Chondrocyte (in vitro differentiated cells): ENCODE results near the gene MEPCE. TPM values are rescaled to one million over a fixed set of nuclear protein-coding genes. Genes with fewer than 3 reads are reported as not detected.
A peak's percentile ranks its signal among the peaks of the same experiment; 100 is the strongest.

Source experiments
- DNase-seq: peaks from one replicate; pipeline ENCODE4 v3.0.0; 2021; ENCODE audit warnings: mixed read lengths, low spot score
- H3K27ac Mint-ChIP-seq: one replicate; pipeline ENCODE4 v1.8.0; 2021; ENCODE audit warnings: mild to moderate bottlenecking, moderate library complexity, mixed read lengths; ENCODE audit not compliant: unreplicated experiment
- H3K27me3 Mint-ChIP-seq: 2 replicates; pipeline ENCODE4 v1.8.0; 2021; ENCODE audit warnings: low read depth, mixed read lengths
- H3K36me3 Mint-ChIP-seq: 2 replicates; pipeline ENCODE4 v1.8.0; 2021; ENCODE audit warnings: low read depth, mixed read lengths
- H3K4me1 Mint-ChIP-seq: 2 replicates; pipeline ENCODE4 v1.8.0; 2021; ENCODE audit warnings: low read depth, mild to moderate bottlenecking, mixed read lengths
- H3K4me3 Mint-ChIP-seq: one replicate; pipeline ENCODE4 v1.8.0; 2021; ENCODE audit warnings: mild to moderate bottlenecking, moderate library complexity, mixed read lengths; ENCODE audit not compliant: unreplicated experiment
- H3K9me3 Mint-ChIP-seq: 2 replicates; pipeline ENCODE4 v1.8.0; 2021; ENCODE audit warnings: low read depth, mixed read lengths
- total RNA-seq: library from RNA; stranded (reverse); gene quantifications from 3 replicates; pipeline ENCODE4 v1.2.1, GENCODE V29; 2021
- TF ChIP-seq, protein P1 (sequence below): fragments of 200-600 bp; sonication (generic); IDR thresholded peaks from 2 replicates; pipeline ENCODE4 v1.5.0; 2021; ENCODE audit warnings: antibody characterized with exemption, mild to moderate bottlenecking, moderate library complexity

MEPCE gene
- total RNA-seq, 1 donor from 2014 or later = 30.9 TPM

DNA sequence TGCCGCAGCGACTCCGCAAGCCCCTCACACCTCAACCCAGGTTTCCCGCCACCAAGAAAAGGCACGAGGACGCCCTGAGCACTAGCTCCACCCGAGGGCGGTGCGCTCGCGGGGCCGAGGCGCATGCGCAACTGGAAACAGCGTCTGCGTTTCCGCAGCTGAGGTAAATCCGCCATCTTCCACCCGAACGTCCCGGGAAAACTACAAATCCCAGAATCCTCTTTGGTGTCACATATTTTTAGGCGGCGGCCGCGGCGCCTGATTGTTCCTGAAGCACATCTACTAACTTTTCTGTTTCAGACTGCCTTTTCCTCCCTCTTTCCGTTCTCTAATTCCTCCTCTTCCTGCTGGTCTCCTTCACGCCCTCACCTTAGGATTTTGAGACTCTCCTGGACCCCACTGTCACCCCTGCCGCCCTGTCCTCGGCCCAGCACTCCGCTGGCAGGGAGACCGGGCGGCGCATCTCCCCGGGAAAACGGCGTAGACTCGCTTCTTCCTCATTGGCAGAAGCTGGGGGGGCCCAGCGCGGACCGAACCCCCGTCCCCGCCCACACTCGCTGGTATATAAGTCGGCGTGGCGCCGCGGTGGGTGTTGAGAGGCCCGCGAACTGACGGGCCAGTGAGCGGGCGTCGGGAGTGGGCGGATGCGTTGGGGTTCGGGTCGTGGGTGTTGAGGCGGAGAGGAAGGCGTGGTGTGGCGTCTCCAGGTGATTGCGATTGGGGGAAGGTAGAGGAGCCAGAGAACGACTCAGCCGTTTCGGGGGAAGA, 1.2 kb upstream of the MEPCE start, which contains the start of gene ZCWPW1:
Gene ZCWPW1, minus strand, starts transcription at position 505 of the 768 bp plus-strand sequence. CDS start 8,054 bp downstream, outside the sequence.
- TF ChIP-seq, protein P1, sequence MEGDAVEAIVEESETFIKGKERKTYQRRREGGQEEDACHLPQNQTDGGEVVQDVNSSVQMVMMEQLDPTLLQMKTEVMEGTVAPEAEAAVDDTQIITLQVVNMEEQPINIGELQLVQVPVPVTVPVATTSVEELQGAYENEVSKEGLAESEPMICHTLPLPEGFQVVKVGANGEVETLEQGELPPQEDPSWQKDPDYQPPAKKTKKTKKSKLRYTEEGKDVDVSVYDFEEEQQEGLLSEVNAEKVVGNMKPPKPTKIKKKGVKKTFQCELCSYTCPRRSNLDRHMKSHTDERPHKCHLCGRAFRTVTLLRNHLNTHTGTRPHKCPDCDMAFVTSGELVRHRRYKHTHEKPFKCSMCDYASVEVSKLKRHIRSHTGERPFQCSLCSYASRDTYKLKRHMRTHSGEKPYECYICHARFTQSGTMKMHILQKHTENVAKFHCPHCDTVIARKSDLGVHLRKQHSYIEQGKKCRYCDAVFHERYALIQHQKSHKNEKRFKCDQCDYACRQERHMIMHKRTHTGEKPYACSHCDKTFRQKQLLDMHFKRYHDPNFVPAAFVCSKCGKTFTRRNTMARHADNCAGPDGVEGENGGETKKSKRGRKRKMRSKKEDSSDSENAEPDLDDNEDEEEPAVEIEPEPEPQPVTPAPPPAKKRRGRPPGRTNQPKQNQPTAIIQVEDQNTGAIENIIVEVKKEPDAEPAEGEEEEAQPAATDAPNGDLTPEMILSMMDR = peak; percentile 13
- Mint-ChIP-seq H3K27me3 (no peaks in the 10 kb centered on the region), H3K27ac (peak within 1 kb of the TSS; percentile 100)

DNA sequence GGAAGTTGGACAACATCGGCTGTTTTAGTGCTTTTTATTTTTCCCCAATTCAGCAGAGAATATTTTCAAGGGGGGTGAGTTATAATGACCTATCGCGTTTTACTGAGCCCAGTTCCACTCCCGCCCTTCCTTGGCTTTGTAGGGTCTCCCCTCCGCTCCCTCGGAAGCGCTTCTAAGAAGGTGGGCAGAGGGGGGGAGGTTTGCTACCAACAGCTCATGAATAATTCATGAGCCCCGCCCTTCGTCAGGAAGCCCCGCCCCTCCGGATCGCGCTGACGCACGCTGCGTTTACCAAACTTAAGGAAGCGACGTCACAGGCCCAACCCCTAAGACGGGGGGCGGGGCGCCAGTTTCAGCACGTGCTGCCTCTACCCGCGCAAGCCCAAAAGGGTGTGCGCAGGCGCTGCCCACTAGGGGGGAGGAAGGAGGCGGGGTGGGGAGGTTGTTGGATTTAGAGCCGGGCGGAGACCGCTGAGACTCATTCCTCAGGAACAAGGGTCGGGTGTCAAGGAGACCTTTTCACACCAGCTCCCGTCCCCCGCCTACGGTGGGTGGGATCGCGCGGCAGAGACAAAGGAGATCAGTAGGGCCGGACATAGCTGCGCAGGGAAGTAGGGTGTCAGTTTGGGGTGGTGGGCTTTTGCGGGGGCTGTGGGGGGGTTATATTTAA, 529 bp upstream of the MEPCE start:
- Mint-ChIP-seq H3K36me3 (peaks cover 3% of the 10 kb centered on the region), H3K9me3 (no peaks in the 10 kb centered on the region), H3K27ac (peak overlapping the region; percentile 100), H3K4me3 (peak overlapping the region; percentile 99), H3K4me1 (peaks cover 36% of the 10 kb centered on the region), H3K27me3 (no peaks in the 10 kb centered on the region)
- TF ChIP-seq, protein P1 = no peak
- peak; percentile 100 for DNase-seq

More for the DNA sequence above, 1.2 kb upstream of the MEPCE start, which contains the start of gene ZCWPW1:
- peak; percentile 99 for DNase-seq
- peaks cover 3% of the 10 kb centered on the region for H3K36me3 Mint-ChIP-seq
- peak within 1 kb of the TSS; percentile 99 for H3K4me3 Mint-ChIP-seq
- no peaks in the 10 kb centered on the region for H3K9me3 Mint-ChIP-seq
- H3K4me1 Mint-ChIP-seq = peaks cover 31% of the 10 kb centered on the region

DNA sequence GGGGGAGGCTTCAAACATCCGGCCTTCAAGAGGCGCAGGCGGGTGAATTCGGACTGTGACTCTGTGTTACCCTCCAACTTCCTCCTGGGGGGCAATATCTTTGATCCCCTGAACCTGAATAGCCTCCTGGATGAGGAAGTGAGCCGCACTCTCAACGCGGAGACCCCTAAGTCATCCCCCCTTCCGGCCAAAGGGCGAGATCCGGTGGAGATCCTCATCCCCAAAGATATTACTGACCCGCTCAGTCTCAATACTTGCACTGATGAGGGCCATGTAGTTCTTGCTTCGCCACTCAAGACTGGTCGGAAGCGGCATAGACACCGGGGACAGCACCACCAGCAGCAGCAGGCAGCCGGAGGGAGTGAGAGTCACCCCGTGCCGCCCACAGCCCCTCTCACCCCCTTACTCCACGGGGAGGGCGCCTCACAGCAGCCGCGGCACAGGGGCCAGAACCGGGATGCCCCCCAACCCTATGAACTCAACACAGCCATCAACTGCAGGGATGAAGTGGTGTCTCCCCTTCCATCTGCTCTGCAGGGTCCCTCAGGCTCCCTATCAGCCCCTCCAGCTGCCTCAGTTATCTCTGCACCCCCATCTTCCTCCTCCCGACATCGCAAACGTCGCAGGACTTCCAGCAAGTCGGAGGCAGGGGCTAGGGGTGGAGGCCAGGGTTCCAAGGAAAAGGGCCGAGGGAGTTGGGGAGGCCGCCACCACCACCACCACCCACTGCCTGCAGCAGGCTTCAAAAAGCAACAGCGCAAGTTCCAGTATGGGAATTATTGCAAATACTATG, 1.1 kb downstream of the MEPCE start:
- TF ChIP-seq, protein P1 = no peak
- Mint-ChIP-seq H3K36me3 (peaks cover 9% of the 10 kb centered on the region), H3K9me3 (no peaks in the 10 kb centered on the region), H3K4me1 (peaks cover 50% of the 10 kb centered on the region), H3K27ac (peak overlapping the region; percentile 89), H3K4me3 (peak overlapping the region; percentile 74), H3K27me3 (no peaks in the 10 kb centered on the region)
- peak; percentile 63 for DNase-seq

DNA sequence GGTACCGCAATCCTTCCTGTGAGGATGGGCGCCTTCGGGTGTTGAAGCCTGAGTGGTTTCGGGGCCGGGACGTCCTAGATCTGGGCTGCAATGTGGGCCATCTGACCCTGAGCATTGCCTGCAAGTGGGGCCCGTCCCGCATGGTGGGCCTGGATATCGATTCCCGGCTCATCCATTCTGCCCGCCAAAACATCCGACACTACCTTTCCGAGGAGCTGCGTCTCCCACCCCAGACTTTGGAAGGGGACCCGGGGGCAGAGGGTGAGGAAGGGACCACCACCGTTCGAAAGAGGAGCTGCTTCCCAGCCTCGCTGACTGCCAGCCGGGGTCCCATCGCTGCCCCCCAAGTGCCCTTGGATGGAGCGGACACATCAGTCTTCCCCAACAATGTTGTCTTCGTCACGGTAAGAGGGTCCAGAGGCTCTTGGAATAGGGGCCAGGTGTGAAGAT, 1.7 kb downstream of the MEPCE start:
- H3K4me1 Mint-ChIP-seq = peaks cover 50% of the 10 kb centered on the region
- H3K27ac Mint-ChIP-seq = peak overlapping the region; percentile 22
- TF ChIP-seq, protein P1 = no peak
- H3K27me3 Mint-ChIP-seq = no peaks in the 10 kb centered on the region
- no peaks in the 10 kb centered on the region for H3K9me3 Mint-ChIP-seq
- peaks cover 9% of the 10 kb centered on the region for H3K36me3 Mint-ChIP-seq
- peak; percentile 83 for DNase-seq
- H3K4me3 Mint-ChIP-seq = peak overlapping the region; percentile 36

DNA sequence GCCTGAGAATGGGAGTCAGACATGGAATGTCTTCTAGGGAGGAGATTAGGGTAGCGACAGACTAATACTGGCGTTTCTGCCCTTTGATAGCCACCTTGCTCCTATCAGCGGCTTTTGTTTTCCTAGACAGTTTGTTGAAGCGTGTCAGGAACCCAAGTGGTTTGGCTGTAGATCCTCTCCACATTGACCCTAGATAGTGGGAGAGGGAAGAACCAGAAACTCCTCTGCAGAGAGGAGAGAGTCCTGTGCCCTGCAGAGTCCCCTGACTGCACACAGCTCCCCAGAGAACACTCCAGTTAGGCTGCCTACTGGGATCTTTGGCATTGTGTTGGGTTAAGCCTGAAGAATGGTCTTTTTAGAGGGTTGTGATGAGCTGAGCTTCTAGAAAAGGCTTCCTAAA, 2.4 kb downstream of the MEPCE start:
- H3K4me3 Mint-ChIP-seq = peak overlapping the region; percentile 36
- H3K27ac Mint-ChIP-seq = no peak overlapping the region
- no peaks in the 10 kb centered on the region for H3K9me3 Mint-ChIP-seq
- peaks cover 50% of the 10 kb centered on the region for H3K4me1 Mint-ChIP-seq
- no peaks in the 10 kb centered on the region for H3K27me3 Mint-ChIP-seq
- no peak for DNase-seq
- peaks cover 9% of the 10 kb centered on the region for H3K36me3 Mint-ChIP-seq
- TF ChIP-seq, protein P1 = no peak
